NCI-H526 (cell line): ENCODE measurements around the gene MAT1A.
"Not testable (repeated sequence)": the region's sequence is repeated elsewhere in the genome, so short reads cannot be mapped to it uniquely, and the experiment has no call there.

ENCODE experiments used
- DNase-seq, 2 experiments: peaks; one replicate each; lab custom pipeline; 2025; lab: John Stamatoyannopoulos, UW

The MAT1A gene

GRCh38 chr10:80264081-80265056 is 25.1 kb downstream of the MAT1A start:
- no peak for DNase-seq

GRCh38 chr10:80261316-80262030 is 28.0 kb downstream of the MAT1A start:
- no peak for DNase-seq

- DNase-seq: peak in 1 of 2 experiments; percentile 28
Measured at GRCh38 chr10:80260295-80261243, 28.9 kb downstream of the MAT1A start.

DNA sequence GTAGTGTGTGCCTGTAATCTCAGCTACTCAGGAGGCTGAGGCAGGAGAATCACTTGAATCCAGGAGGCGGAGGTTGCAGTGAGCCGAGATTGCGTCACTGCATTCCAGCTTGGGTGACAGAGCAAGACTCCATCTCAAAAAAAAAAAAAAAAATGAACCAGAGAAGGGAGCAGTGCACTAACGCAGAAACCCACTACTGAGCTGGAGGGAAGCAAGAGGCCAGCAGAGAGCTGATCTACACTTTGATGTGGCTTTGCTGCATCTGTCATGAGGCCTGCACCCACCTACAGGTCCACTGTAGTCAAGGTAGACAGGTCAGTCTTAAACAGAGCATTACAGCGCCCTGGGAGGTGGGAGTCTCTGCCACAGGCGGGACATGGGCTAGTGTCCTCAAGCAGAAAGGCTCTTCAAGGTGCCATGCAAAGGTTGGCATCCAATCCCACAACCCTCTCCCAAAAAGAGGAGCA is 30.0 kb downstream of the MAT1A start:
- DNase-seq: no peak

DNA sequence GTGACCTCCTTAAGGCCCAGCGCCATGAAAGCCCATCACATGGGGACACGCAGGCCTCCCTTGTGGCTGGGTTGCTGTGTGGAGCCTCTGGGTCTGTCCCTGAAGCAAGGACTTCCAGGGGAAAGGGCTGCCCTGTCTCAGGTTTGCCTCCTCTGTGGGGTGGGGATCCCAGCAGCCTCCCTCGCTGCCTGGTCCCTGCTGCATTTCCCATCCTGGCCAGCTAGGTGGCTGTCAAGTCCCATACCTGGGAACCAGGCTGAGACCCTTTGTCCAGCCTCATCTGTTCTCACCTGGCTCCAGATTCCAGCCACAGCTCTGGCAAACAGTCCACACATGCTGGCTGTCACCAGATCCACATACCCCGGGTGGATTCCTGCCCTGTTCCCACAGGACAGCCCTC is 32.7 kb downstream of the MAT1A start:
- DNase-seq: peak in 1 of 2 experiments; percentile 56

DNA sequence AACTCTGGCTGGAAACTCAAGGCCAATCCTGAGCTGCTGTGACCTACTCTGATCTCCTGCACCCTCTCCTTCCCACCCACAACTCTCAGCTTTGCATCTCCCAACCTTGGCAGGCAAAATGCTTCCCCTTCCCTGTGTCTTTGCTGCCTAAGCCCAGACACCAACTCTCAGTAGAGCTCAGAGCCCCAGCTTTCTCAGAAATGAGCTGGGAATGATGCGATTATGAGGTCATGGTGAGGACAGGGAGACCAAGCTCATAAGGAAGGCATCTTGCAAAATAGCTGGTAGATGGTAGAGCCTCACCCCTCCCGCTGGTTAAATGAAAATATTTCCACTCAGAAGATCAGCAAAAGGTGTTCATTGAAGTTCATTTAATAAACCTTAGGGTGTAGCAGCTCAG is 34.7 kb downstream of the MAT1A start:
- not testable (repeated sequence) for DNase-seq

- peak in 1 of 2 experiments; percentile 17 for DNase-seq
Measured at GRCh38 chr10:80253963-80254271, 35.5 kb downstream of the MAT1A start.

DNA sequence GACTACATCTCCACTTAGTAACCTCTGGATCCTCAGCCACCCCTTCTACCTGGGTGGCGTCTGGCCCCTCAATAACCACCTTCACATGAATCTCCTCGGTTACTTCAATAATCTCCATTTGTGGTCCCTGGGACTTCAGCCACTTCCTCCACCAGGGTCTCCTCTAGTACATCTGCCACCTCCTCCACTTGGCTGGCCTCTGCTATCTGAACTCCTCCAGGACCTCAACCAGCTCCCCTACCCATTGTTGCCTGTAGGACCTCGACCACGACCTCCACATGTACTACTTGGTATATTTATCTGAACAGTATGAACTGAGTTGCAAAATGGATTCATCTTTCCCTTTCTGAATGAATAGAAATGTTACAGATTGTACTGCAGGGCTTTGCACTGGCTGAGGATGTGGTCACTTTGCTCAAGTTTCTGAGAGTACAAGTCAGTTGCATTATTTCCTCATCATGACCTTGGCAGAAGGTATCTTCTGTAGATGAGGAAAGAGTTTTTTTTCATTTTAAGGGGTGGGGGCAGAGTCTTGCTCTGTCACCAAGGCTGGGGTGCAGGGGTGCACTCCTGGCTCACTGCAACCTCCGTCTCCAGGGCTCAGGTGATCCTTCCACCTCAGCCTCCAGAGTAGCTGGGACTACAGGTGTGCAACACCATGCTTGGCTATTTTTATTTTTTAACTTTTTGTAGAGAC is 36.0 kb downstream of the MAT1A start:
- no peak for DNase-seq

DNA sequence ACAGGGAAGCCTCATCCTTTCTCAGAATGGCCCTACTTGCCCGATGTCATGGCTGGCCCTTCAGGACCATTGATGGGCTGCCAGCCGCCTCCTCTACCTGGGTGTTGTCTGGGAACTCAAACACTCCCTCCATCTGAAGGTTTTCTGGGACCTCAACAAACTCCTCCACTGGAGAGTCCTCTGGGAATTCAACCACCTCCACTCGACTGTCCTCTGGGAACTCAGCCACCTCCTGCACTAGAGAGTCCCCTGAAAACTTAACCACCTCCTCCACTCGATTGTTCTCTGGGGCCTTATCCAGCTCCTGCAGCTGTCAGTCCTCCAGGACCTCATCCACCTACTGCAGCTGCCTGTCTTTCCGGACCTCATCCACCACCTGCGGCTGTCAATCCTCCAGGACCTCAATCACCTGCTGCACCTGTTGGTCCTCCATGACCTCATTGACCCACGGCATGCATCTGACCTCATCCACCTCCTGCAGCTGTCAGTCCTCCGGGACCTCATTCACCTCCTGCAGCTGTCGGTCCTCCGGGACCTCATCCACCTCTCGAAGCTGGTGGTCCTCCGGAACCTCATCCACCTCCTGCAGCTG is 37.1 kb downstream of the MAT1A start:
- DNase-seq: no peak

DNA sequence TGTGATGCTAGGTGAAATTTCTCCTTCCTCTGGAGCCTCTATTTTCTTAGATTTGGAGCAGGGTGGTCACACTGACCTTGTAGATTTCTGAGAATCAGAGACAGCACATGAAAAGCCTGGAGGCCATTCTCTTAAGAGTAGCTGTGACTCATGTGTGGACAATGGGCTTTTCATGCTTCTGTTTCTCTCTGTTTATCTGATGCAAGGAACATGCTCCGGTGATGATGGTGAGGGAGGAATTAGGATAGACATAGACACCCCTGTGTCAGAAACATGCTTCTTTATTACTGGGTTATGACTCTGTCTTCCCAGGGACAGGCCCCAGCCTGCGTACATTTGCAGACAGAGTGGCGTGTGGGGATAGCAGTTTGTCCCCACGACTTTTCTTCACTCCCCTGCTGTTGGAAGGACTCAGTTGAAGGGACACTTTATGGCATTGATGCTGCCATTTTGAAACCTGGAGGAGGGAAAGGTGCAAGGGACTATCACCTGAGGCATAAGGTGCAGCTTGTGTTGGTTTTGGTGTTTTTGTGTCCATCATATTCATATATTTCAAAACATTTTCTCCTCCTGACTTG is 37.7 kb downstream of the MAT1A start:
- DNase-seq: not testable (repeated sequence)

- not testable (repeated sequence) for DNase-seq
Measured at GRCh38 chr10:80250399-80250798, 39.1 kb downstream of the MAT1A start.

DNA sequence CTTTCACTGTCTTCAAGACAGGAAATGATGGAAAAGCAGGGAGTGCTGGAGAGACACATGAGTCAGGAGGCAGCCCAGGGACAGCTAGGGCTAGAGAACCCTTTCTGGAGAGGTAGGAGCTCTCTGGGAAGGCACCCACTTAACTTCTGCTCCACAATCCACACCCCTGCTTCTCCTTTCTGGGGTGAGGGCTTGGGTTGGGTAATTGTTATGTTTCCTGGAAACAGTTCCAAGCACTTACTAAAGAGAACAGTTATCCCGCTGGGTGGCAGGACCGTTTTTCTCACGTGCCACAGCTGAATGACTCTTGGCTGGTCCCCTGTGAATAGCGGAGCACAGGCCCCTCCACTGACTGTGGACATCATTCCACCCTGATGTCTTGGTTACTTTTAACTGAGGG is 39.6 kb downstream of the MAT1A start:
- DNase-seq: not testable (repeated sequence)

- DNase-seq: not testable (repeated sequence)
Measured at GRCh38 chr10:80247611-80248010, 41.8 kb downstream of the MAT1A start.

GRCh38 chr10:80244371-80244770 is 45.1 kb downstream of the MAT1A start:
- not testable (repeated sequence) for DNase-seq

DNA sequence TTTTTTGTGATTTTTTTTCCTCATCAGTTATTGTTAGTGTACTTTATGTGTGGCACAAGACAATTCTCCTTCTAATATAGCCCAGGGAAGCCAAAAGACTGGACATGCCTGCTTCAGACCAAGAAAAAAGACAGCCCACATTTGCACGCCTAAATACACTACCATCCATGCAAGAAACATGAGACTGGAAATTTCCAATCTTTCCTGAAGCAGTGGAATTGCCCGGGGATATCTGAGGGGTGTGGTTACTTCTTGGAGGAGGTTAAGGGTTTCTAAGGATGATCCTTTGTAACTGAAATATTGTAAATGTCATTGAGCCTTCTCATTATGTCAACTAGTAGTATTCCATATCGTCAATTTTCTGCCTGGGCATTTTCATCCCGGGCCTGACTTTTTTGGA is 47.1 kb downstream of the MAT1A start:
- DNase-seq: not testable (repeated sequence)

- DNase-seq: not testable (repeated sequence)
Measured at GRCh38 chr10:80236457-80236856, 53.0 kb downstream of the MAT1A start.

GRCh38 chr10:80234331-80235235 is 54.9 kb downstream of the MAT1A start:
- DNase-seq: not testable (repeated sequence)

- DNase-seq: not testable (repeated sequence)
Measured at GRCh38 chr10:80233871-80234270, 55.6 kb downstream of the MAT1A start.

DNA sequence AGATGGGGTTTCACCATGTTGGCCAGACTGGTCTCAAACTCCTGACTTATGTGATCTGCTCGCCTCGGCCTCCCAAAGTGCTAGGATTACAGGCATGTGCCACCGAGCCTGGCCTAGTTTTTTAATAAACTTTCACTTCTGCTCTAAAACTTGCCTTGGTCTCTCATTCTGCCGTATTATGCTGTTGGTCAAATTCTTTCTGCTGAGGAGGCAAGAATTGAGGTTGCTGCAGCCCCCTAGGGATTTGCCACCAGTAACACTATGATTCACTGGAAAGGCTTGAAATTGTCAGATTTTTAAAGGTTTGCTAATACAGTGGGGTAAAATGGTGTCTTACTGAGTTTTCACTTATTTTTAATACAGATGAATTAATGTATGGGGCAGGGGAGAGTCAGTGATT is 62.7 kb downstream of the MAT1A start:
- not testable (repeated sequence) for DNase-seq
